Activated CD8-positive, alpha-beta T cell treated with anti-CD3 and anti-CD28 coated beads for 36 hours (primary cell): Measurements from ENCODE around the gene ARHGAP32. TPM values are rescaled to one million over a fixed set of nuclear protein-coding genes. Genes with fewer than 3 reads are reported as not detected.

ENCODE experiments used
- ATAC-seq: fragments of 200-7000 bp; cut with Tn5 transposase; one replicate; pipeline ENCODE4 v1.10.0; 2021; ENCODE audit warnings: mild to moderate bottlenecking, moderate library complexity
- CTCF ChIA-PET: fragments of 350-600 bp; sonication (Branson Sonifier 250); formaldehyde crosslinking; loops from one replicate; lab custom pipeline; 2021; ENCODE audit warnings: antibody characterized with exemption; lab: Charles Lee
- POLR2A ChIA-PET: fragments of 350-600 bp; sonication (Branson Sonifier 250); formaldehyde crosslinking; loops from one replicate; lab custom pipeline; 2021; ENCODE audit warnings: antibody characterized with exemption; lab: Charles Lee
- DNase-seq: peaks from one replicate; pipeline ENCODE4 v3.0.0-alpha.2; 2020
- H3K27ac Mint-ChIP-seq: one replicate; pipeline ENCODE4 v1.8.0; 2021; ENCODE audit warnings: mild to moderate bottlenecking, mixed read lengths
- H3K27me3 Mint-ChIP-seq: one replicate; pipeline ENCODE4 v1.8.0; 2021; ENCODE audit warnings: mixed read lengths
- H3K36me3 Mint-ChIP-seq: one replicate; pipeline ENCODE4 v1.8.0; 2021; ENCODE audit warnings: low read depth, mixed read lengths
- H3K4me1 Mint-ChIP-seq: one replicate; pipeline ENCODE4 v1.8.0; 2021; ENCODE audit warnings: low read depth, mixed read lengths
- H3K4me3 Mint-ChIP-seq: one replicate; pipeline ENCODE4 v1.8.0; 2021; ENCODE audit warnings: mild to moderate bottlenecking, moderate library complexity, mixed read lengths
- H3K9me3 Mint-ChIP-seq: one replicate; pipeline ENCODE4 v1.8.0; 2021; ENCODE audit warnings: mixed read lengths
- intact Hi-C: fragments of 100-400 bp; cut with micrococcal nuclease; formaldehyde crosslinking; loops from one replicate; pipeline ENCODE4 v1.10.0; 2022
- total RNA-seq, 2 experiments: library from RNA; stranded (reverse); gene quantifications; one replicate each; pipeline ENCODE4 v1.2.3, GENCODE V29; 2021
- TF ChIP-seq, protein P1 (sequence below): fragments of 200-600 bp; IDR thresholded peaks from one replicate; pipeline ENCODE4 v1.8.0; 2022; ENCODE audit warnings: antibody characterized with exemption, mild to moderate bottlenecking

Gene ARHGAP32
- total RNA-seq, 2 experiments from 2014 or later = 6.6 to 6.7 TPM

GRCh38 chr11:129035244-129035643, 156.9 kb downstream of the ARHGAP32 start:
- no peak for ATAC-seq

DNA sequence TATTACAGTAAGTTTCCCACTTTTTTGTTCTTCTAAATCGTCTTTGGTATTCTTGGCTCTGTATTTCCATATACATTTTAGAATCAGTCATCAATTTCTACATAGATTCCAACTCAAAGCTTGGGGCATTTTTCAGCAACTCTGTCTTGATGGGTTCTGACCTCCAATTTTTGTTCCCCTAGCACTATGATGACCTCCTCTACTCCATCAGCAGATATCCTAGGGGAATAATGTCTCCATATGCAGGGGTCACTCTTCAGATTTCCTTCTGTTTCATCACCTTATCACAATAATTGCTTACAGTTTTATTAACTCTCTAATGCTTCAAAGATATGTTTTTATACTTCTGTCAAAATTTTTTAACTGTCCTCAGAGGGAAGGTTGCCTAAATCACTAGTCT, 158.1 kb downstream of the ARHGAP32 start:
- ChIA-PET CTCF (no interaction called here), POLR2A (no interaction called here)
- no peaks in the 10 kb centered on the region for H3K27me3 Mint-ChIP-seq
- no peak overlapping the region for H3K4me3 Mint-ChIP-seq
- no peak overlapping the region for H3K27ac Mint-ChIP-seq
- no peaks in the 10 kb centered on the region for H3K36me3 Mint-ChIP-seq
- H3K4me1 Mint-ChIP-seq = no peaks in the 10 kb centered on the region
- TF ChIP-seq, protein P1, sequence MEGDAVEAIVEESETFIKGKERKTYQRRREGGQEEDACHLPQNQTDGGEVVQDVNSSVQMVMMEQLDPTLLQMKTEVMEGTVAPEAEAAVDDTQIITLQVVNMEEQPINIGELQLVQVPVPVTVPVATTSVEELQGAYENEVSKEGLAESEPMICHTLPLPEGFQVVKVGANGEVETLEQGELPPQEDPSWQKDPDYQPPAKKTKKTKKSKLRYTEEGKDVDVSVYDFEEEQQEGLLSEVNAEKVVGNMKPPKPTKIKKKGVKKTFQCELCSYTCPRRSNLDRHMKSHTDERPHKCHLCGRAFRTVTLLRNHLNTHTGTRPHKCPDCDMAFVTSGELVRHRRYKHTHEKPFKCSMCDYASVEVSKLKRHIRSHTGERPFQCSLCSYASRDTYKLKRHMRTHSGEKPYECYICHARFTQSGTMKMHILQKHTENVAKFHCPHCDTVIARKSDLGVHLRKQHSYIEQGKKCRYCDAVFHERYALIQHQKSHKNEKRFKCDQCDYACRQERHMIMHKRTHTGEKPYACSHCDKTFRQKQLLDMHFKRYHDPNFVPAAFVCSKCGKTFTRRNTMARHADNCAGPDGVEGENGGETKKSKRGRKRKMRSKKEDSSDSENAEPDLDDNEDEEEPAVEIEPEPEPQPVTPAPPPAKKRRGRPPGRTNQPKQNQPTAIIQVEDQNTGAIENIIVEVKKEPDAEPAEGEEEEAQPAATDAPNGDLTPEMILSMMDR = no peak
- no peak for DNase-seq
- intact Hi-C loops = no loop called here
- ATAC-seq = no peak
- H3K9me3 Mint-ChIP-seq = no peaks in the 10 kb centered on the region

More at GRCh38 chr11:129035244-129035643, 156.9 kb downstream of the ARHGAP32 start:
- Mint-ChIP-seq H3K27me3 (no peaks in the 10 kb centered on the region), H3K27ac (no peak overlapping the region), H3K9me3 (no peaks in the 10 kb centered on the region), H3K4me1 (no peaks in the 10 kb centered on the region), H3K4me3 (no peak overlapping the region), H3K36me3 (no peaks in the 10 kb centered on the region)
- ChIA-PET POLR2A (no interaction called here), CTCF (interaction anchor here (1.0 to 1.2 kb wide), 2 partner anchors 10 to 150 kb away, joined by 3 read pairs; no protein-coding TSS in a partner anchor)
- TF ChIP-seq, protein P1 = no peak
- DNase-seq = no peak
- intact Hi-C loops = no loop called here

DNA sequence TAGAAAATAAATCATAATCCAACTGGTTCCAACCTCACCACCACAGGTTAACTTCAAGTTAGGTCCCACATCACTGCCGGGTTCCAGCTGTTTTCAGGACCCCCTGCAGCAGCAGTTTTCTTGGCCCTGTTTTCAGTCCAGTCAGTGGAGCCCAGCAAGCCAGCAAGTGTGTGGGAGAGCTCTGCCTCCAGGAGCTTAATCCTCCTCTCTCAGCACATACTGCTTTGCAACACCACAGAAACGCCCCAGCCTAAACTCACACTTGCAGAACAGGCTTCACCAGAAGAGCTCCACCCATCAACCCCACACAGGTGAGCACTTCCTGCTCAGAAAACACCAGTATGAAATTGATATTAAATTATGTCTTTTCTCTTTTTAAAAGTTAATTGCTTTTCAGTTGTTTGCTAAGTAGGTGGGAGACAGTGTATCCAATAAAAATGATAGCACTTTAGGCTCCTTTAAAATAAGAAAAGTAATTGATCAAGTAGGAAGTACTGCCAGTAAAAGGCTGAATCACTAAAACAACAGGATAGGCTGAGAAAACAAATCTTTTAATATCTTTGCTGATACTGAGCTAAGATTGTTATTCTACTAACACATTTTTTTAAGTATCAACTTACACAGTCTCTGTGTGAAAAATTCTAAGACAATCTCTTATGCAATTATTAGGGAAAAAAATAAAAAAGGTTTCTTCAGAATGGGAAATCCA, 168.0 kb downstream of the ARHGAP32 start:
- ATAC-seq = no peak
- Mint-ChIP-seq H3K4me3 (no peak overlapping the region), H3K27me3 (no peaks in the 10 kb centered on the region), H3K27ac (no peak overlapping the region), H3K4me1 (peaks cover 12% of the 10 kb centered on the region), H3K36me3 (no peaks in the 10 kb centered on the region), H3K9me3 (no peaks in the 10 kb centered on the region)
- intact Hi-C loops = no loop called here
- POLR2A ChIA-PET = no interaction called here
- no peak for DNase-seq
- CTCF ChIA-PET = no interaction called here
- TF ChIP-seq, protein P1 = no peak

DNA sequence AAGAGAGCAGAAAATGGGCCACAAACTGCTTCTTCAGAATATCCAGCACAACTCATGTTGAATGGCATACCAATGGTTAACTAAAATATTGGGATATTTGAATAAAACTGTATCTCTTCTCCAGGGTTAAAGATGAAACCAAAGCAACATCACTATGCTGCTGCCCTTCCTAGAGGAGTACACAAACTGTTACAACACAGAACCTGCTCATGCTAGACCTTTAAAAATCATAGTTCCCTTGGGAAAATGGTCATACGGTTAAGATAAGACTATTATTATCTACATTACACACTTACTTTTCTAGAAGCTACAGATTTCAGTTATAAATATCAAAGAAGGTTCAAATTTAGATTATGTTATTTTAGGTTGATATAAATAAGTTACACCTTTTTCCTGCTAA, 170.8 kb downstream of the ARHGAP32 start:
- Mint-ChIP-seq H3K9me3 (no peaks in the 10 kb centered on the region), H3K27ac (no peak overlapping the region), H3K4me3 (no peak overlapping the region), H3K27me3 (no peaks in the 10 kb centered on the region), H3K36me3 (no peaks in the 10 kb centered on the region), H3K4me1 (peaks cover 12% of the 10 kb centered on the region)
- CTCF ChIA-PET = interaction anchor here (2.1 kb wide), 1 partner anchor 136 kb away, joined by 5 read pairs; no protein-coding TSS in a partner anchor
- DNase-seq = no peak
- TF ChIP-seq, protein P1 = no peak
- POLR2A ChIA-PET = no interaction called here
- ATAC-seq = no peak
- intact Hi-C loops = no loop called here

GRCh38 chr11:129018991-129019390, 173.1 kb downstream of the ARHGAP32 start:
- Mint-ChIP-seq H3K27ac (no peak overlapping the region), H3K9me3 (no peaks in the 10 kb centered on the region), H3K4me3 (no peak overlapping the region), H3K4me1 (peaks cover 11% of the 10 kb centered on the region), H3K27me3 (no peaks in the 10 kb centered on the region), H3K36me3 (no peaks in the 10 kb centered on the region)
- ChIA-PET POLR2A (no interaction called here), CTCF (no interaction called here)
- ATAC-seq = no peak
- intact Hi-C loops = no loop called here
- no peak for DNase-seq
- TF ChIP-seq, protein P1 = no peak
